HCT116 (cell line): ENCODE data around the gene SESN3. TPM values are rescaled to one million over a fixed set of nuclear protein-coding genes. Genes with fewer than 3 reads are reported as not detected.

Source experiments
- ATAC-seq: fragments of 200-7000 bp; cut with Tn5 transposase; 2 replicates; pipeline ENCODE4 v1.9.1; 2020; ENCODE audit warnings: mild to moderate bottlenecking, moderate library complexity
- BruUV-seq: library from RNA; stranded (reverse); fragments of 400-500 nt; replicated peaks from 2 replicates; lab custom pipeline; 2021; lab: Mats Ljungman, UMichigan
- CTCF ChIA-PET: fragments of 300-600 bp; sonication (Branson Sonifier 250); formaldehyde crosslinking; loops from one replicate; lab custom pipeline; 2021; ENCODE audit warnings: antibody characterized with exemption; lab: Charles Lee
- POLR2A ChIA-PET: fragments of 300-600, 350-600 bp; sonication (Branson Sonifier 250); formaldehyde crosslinking; loops from one replicate; lab custom pipeline; 2021; ENCODE audit warnings: antibody characterized with exemption; lab: Charles Lee
- RAD21 ChIA-PET, 2 experiments: fragments of 300-600 bp; sonication (Branson Sonifier 250); formaldehyde crosslinking; loops; one replicate each; lab custom pipeline; 2023; ENCODE audit warnings: low total read pairs in 2 of 2; ENCODE audit not compliant: uncharacterized antibody in 2 of 2, unreplicated experiment in 2 of 2, low non-redundant PET in 1 of 2; lab: Charles Lee
- DNase-seq: peaks from one replicate; pipeline ENCODE4 v3.0.0-alpha.2; 2010; ENCODE audit warnings: low read depth, low spot score
- H2AFZ ChIP-seq: fragments of 200-600 bp; shearing (Covaris generic), sonication (generic); 2 replicates; pipeline ENCODE4 v1.6.1; 2017; ENCODE audit warnings: low read depth, mixed run types, mixed read lengths, antibody characterized with exemption, low read length; ENCODE audit not compliant: poor library complexity, severe bottlenecking
- H3K27ac ChIP-seq: 2 replicates; pipeline ENCODE4 v1.5.1; 2012; ENCODE audit warnings: low read depth, low read length
- H3K27me3 ChIP-seq: fragments of 200-600 bp; sonication (generic); 2 replicates; pipeline ENCODE4 v1.6.1; 2016; ENCODE audit warnings: mixed run types, low read length, mixed read lengths; ENCODE audit not compliant: insufficient read depth
- H3K36me3 ChIP-seq, 2 experiments: fragments of 200-500 bp in 1 of 2; fragments of 200-600 bp in 1 of 2; sonication (Bioruptor generic) in 1 of 2; sonication (generic) in 1 of 2; 2 replicates each; pipeline versions ENCODE4 v1.5.1 to v1.6.1; 2014 to 2016; ENCODE audit warnings: low read length in 2 of 2, inconsistent platforms in 1 of 2, mixed read lengths in 1 of 2, mixed run types in 1 of 2; ENCODE audit not compliant: insufficient read depth in 2 of 2, control insufficient read depth in 1 of 2
- H3K4me1 ChIP-seq, 2 experiments: fragments of 200-600 bp in 1 of 2; sonication (generic) in 1 of 2; 2 replicates each; pipeline versions ENCODE4 v1.5.1 to v1.6.1; 2012 to 2017; ENCODE audit warnings: low read length in 2 of 2, inconsistent platforms in 1 of 2, mild to moderate bottlenecking in 1 of 2, mixed read lengths in 1 of 2, mixed run types in 1 of 2, moderate library complexity in 1 of 2; ENCODE audit not compliant: insufficient read depth in 2 of 2, control insufficient read depth in 1 of 2
- H3K4me2 ChIP-seq: fragments of 200-600 bp; sonication (generic); 2 replicates; pipeline ENCODE4 v1.6.1; 2017; ENCODE audit warnings: mixed run types, low read length, mixed read lengths
- H3K4me3 ChIP-seq, 2 experiments: fragments of 200-600 bp in 1 of 2; sonication (generic) in 1 of 2; replicated peaks in 1 of 2; 2 replicates each; pipeline ENCODE4 v1.5.1; 2011 to 2016; ENCODE audit warnings: low read length in 2 of 2, control low read depth in 1 of 2, low read depth in 1 of 2, mild to moderate bottlenecking in 1 of 2, mixed read lengths in 1 of 2, mixed run types in 1 of 2
- H3K79me2 ChIP-seq: fragments of 200-600 bp; sonication (generic); 2 replicates; pipeline ENCODE4 v1.6.1; 2017; ENCODE audit warnings: mild to moderate bottlenecking, mixed run types, low read length, moderate library complexity, mixed read lengths; ENCODE audit not compliant: insufficient read depth
- H3K9ac ChIP-seq: fragments of 200-600 bp; sonication (generic); 2 replicates; pipeline ENCODE4 v1.6.1; 2016; ENCODE audit warnings: low read length, mixed read lengths
- H3K9me2 ChIP-seq: fragments of 200-600 bp; sonication (generic), shearing (Covaris generic); 2 replicates; pipeline ENCODE4 v1.6.1; 2017; ENCODE audit warnings: mixed run types, mild to moderate bottlenecking, moderate library complexity; ENCODE audit not compliant: insufficient read depth
- H3K9me3 ChIP-seq, 2 experiments: fragments of 200-500 bp in 1 of 2; fragments of 200-600 bp in 1 of 2; sonication (Bioruptor generic) in 1 of 2; sonication (generic) in 1 of 2; 2 replicates each; pipeline ENCODE4 v1.6.1; 2014 to 2017; ENCODE audit warnings: low read length in 2 of 2, mixed read lengths in 2 of 2, inconsistent platforms in 1 of 2, low read depth in 1 of 2, mild to moderate bottlenecking in 1 of 2, mixed run types in 1 of 2, moderate library complexity in 1 of 2; ENCODE audit not compliant: control insufficient read depth in 1 of 2, insufficient read depth in 1 of 2
- H4K20me1 ChIP-seq: fragments of 200-600 bp; sonication (generic), shearing (Covaris generic); 2 replicates; pipeline ENCODE4 v1.6.1; 2017; ENCODE audit warnings: mixed run types, mild to moderate bottlenecking, moderate library complexity; ENCODE audit not compliant: insufficient read depth
- CBX3 ChIP-seq: IDR thresholded peaks from 2 replicates; pipeline ENCODE4 v1.6.1; 2012; ENCODE audit warnings: low read depth
- EZH2phosphoT487 ChIP-seq: fragments of 200-600 bp; IDR thresholded peaks from 2 replicates; pipeline ENCODE4 v1.6.1; 2018; ENCODE audit warnings: antibody characterized with exemption, borderline replicate concordance
- FOSL1 ChIP-seq: IDR thresholded peaks from 2 replicates; pipeline ENCODE4 v1.6.1; 2012; ENCODE audit warnings: low read depth
- JUND ChIP-seq: IDR thresholded peaks from 2 replicates; pipeline ENCODE4 v1.6.1; 2012
- MAX ChIP-seq: IDR thresholded peaks from 2 replicates; pipeline ENCODE4 v1.6.1; 2012
- POLR2AphosphoS5 ChIP-seq: IDR thresholded peaks from 2 replicates; pipeline ENCODE4 v1.6.1; 2011; ENCODE audit warnings: mild to moderate bottlenecking, low read depth, low read length, moderate library complexity
- RAD21 ChIP-seq: IDR thresholded peaks from 2 replicates; pipeline ENCODE4 v1.6.1; 2012; ENCODE audit warnings: low read depth, mild to moderate bottlenecking
- REST ChIP-seq: IDR thresholded peaks from 2 replicates; pipeline ENCODE4 v1.6.1; 2012; ENCODE audit warnings: low read depth
- SP1 ChIP-seq: IDR thresholded peaks from 2 replicates; pipeline ENCODE4 v1.6.1; 2012; ENCODE audit warnings: low read depth
- SRF ChIP-seq: IDR thresholded peaks from 2 replicates; pipeline ENCODE4 v1.6.1; 2012; ENCODE audit warnings: low read depth
- YY1 ChIP-seq: IDR thresholded peaks from 2 replicates; pipeline ENCODE4 v1.6.1; 2011; ENCODE audit warnings: low read length, low read depth, moderate library complexity, mild to moderate bottlenecking; ENCODE audit not compliant: insufficient replicate concordance; ENCODE audit errors: extremely low read depth
- ZBTB33 ChIP-seq: IDR thresholded peaks from 2 replicates; pipeline ENCODE4 v1.6.1; 2011; ENCODE audit warnings: mild to moderate bottlenecking, low read length, moderate library complexity; ENCODE audit not compliant: insufficient replicate concordance; ENCODE audit errors: extremely low read depth
- ZFX ChIP-seq: fragments of 450-650 bp; IDR thresholded peaks from 2 replicates; pipeline ENCODE4 v1.6.1; 2017
- intact Hi-C: fragments of 100-400 bp; cut with micrococcal nuclease; formaldehyde crosslinking; loops from 2 replicates; pipeline ENCODE4 v1.10.0; 2022
- total RNA-seq: library from RNA; stranded (reverse); gene quantifications from one replicate; pipeline ENCODE4 v1.2.1, GENCODE V29; 2021; ENCODE audit not compliant: unreplicated experiment

The SESN3 gene
- total RNA-seq, 1 experiment from 2014 or later: 4.2 TPM

DNA sequence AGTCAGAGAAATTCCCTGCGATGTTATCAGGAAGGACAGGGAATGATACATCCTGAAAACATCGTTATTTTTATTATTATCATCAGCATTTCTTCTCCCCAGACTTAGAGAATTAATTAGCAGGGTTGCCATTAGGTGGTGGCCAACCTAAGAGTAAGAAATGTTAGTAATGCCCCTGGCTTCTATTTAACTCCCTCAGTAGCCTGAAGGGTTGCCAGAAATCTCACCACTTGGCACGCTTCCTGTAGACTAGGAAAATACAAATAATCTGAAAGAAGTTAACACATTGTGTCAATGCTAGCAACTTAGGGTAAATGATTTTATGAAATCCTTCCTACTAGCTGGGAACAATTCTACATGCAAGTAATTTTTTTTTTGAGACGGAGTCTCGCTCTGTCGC, 95.8 kb downstream of the SESN3 start (continued):
- TF ChIP-seq REST: no peak

DNA sequence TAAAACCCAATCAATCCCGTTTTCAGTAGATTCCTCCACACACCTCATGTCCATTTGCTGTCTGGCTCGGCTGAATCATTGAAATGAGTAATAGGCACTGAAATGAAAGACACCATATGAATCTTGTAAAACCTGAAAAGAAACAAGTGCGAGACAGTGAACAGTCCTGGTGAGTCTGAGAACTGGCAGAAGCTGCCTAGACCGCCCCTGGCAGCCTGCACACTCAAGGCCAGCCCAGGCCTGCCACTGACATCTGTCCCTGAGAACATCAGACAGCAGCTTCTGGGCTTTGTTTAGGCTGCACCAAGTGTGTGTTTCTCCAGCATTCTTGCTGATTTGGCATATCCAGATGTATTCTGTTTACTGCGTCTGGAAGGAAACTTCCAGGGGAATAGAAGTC, 96.5 kb downstream of the SESN3 start:
- no peak overlapping the region for H3K4me3 ChIP-seq
- H3K4me2 ChIP-seq: peak overlapping the region; percentile 26; the same call in 1 of the 2 replicates
- TF ChIP-seq EZH2phosphoT487 (no peak), ZFX (no peak), MAX (peak; percentile 35; the same call in 1 of the 2 replicates), POLR2AphosphoS5 (no peak), SP1 (peak; percentile 56; the same call in 1 of the 2 replicates), FOSL1 (peak; percentile 69), SRF (0 out of 2 replicates have a peak, but pooled peaks have one; percentile 37), JUND (peak; percentile 65), ZBTB33 (no peak), CBX3 (peak; percentile 68; the same call in 1 of the 2 replicates), YY1 (no peak), RAD21 (peak; percentile 8; the same call in 1 of the 2 replicates)
- no peak overlapping the region; the same call in 1 of the 2 replicates for H3K27ac ChIP-seq
- no TSS peak for BruUV-seq
- no peak overlapping the region for H2AFZ ChIP-seq
- 0 out of 2 replicates have a peak overlapping the region, but pooled peaks have one; percentile 18 for H3K9ac ChIP-seq
- ChIA-PET CTCF (no interaction called here), POLR2A (no interaction called here), RAD21 (no interaction called here)
- ATAC-seq (peak; percentile 57; the same call in 1 of the 2 replicates), DNase-seq (no peak)
- peaks cover 16 to 18% of the 10 kb centered on the region in 2 experiments; a peak in 2 of 4 replicates for H3K4me1 ChIP-seq
- no peaks in the 10 kb centered on the region for H3K79me2 ChIP-seq
- H4K20me1 ChIP-seq: no peaks in the 10 kb centered on the region
- H3K27me3 ChIP-seq: no peaks in the 10 kb centered on the region
- intact Hi-C loops: no loop called here
- no peaks in the 10 kb centered on the region for H3K9me3 ChIP-seq
- no peaks in the 10 kb centered on the region for H3K9me2 ChIP-seq
- H3K36me3 ChIP-seq: no peaks in the 10 kb centered on the region
